ENCODE results near the gene RERE.
"Not testable (repeated sequence)": the region's sequence is repeated elsewhere in the genome, so short reads cannot be mapped to it uniquely, and the experiment has no call there.

Gene RERE

DNA sequence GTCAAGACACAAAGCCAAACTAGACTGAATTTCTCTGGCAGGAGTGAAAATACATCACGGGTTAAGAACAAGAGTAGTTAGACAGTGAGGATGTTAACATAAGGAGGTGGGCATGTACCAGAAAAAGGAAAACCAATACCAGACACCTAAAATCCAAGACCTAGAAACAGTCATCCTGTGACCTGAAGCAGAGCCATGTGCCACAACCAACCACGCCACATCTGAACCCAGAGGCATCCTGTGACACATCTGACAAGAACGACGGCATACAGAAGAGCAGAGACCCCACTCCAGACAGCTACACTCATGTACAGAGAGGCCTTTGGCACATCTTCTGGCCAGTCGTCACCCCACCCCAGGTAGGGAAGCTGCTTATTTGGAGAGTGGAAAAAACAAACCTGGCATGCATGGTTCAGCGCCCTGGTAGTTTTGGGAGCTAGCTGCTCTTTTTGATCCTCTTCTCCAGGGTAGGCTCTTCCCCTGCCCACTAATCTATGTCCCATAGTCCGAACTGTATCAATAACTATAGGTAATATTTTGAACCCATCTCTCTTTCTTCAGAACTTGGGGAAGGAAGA is 427.4 kb downstream of the RERE start:
- no peak for DNase-seq

DNA sequence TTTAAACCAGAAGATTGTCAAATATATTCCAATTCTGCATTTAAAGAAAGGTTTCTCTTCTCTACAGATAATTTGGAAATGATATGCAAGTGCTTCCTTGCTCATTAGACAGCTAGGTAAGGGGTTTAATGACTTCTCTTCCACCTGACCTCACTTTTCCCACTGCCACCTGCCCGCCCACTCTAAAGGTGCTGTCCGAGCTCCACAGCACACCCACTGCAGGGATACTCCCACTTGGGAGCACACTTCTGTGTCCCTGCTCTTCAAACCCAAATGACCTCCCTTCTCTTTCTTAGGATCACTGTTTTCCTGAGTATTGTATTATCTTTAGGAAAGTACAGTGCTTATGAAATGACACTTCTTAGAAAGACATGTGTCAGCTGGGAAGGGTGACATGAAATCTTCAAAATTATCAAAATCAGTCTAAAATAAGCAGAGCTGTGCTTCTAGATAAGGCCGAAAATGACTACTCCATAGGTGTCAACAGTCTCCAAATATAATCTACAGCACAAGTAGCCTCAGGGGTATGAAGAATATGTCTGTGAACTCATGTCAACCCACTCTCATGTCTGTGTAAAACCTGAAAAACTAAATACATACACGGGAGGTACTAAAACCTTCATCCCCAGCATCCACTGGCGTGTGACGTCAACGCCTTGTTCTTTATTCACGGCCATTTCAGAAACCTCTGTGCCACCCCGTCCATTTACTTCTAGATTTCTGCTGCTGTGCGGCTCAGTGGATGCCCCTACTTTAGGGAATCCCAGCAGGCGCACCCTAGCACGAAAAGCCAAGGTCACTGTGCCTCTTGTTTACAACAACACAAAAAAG is 428.5 kb downstream of the RERE start:
- no peak for DNase-seq

DNA sequence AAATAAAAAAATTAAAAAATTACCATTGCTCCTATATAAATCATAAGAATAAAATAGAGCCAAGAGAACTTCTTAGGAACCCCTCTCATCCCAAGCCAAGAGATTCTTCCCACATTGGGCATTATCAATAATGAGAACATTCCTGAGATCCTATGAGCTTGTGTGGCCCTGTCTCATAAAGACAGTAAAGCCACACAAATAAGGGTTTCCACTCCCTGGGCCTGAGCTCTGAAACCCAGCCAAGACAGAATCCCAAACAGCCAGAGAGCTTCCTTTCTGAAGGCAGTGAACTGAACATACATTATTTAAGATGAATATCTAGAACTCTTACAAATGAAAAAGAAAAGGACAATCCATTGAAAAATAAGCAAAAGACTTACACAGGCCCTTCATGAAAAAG is 431.2 kb downstream of the RERE start:
- no peak for DNase-seq

DNA sequence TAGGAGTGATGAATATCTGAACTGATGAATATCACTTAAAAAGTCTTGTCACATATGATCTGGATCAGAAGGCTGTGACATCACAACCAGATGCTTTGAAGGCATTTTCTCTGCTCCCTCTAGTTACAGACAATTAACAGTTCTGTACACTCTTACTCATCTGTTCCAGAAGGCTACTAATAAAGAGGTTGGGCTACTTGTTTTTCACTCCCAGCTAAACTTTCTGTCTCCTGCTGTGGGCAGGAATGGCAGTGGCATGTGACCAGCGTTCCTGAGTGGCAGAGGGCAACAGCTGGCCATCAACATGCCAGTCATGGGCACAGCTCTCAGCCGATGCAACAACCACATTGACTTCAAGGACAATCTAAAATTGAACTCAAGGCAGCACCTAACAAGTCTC is 432.9 kb downstream of the RERE start:
- DNase-seq, result no peak

DNA sequence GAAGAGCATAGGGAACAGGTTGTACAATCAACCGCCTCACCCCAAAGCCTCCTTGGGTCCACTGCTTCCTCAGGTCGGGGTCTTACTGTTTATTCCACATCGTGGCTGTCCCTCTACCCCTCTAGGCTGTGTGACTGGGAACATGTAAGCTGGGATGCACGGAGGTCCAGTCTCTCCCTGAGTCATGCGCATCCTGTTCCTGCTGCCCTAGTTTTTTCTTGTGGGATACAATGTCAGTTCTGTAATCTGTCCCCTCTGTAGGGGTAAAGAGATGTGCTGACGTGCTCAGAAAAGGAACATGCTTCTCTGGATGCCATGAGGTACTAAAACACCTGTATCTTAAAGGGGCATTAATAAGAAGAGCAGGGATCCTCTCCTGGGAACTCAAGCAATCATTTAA is 433.4 kb downstream of the RERE start:
- no peak for DNase-seq

DNA sequence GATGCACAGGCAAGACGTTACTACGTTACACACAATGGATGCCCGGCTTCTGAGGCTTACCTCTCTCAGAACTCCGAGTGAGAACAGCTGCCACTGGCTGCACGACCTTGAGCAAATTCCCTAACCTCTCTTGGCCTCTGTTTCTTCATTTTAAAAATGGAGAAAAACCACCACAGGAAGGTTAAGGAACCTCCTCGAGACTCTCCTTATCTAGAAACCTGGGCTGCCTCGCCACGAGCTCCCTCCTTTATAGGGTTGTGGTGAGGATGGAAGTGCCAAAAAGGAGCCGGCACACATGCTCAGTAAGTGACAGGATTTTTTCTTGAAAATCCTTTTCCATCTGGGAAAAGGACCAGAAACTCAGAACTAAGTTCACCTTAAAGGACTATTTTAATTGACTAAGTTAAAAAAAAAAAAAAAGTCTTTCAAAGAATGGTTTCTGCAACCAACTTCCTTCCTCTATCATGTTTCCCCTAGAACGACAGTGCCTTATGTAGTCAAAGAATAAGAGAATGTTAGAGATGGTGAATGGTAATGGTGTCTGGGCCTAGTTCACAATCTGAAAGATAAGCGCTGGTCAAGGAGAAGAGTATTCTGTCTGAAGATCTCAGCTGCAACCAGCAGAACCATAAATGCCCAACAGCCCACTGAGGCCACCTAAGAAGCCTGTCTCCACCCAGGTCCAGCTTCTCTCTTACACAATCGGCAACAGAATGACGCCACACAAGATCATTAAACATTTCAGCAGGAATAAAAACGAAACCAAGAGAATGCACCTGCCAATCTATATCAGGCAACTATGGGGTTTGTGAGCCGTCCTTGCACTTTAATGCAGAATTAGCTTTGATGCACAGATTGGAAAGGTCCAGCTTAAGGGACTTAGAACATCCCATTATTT is 434.6 kb downstream of the RERE start:
- peak in 1 of 2 donors; percentile 8 for DNase-seq

DNA sequence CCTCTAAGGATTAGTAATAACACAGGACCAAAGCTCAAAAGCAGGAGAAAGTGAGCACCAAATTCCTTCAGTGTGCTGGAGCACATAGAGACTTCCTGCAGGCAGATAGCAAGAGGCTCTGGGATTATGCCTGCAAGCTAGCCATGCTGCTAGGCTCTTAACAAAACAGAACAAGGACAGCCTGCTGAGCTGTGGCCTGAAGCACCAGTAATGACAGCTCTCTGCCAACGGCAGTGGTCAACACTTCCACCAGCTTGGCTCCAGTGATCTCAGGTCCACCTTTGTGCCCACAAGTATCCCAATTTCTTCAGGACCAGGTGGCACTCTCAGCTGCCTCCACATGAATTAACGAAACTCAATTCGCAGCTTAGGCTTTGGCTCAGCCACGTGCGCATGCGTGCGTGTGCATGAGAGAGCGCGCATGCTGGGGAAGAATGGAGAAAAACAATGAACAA is 435.4 kb downstream of the RERE start:
- no peak for DNase-seq

DNA sequence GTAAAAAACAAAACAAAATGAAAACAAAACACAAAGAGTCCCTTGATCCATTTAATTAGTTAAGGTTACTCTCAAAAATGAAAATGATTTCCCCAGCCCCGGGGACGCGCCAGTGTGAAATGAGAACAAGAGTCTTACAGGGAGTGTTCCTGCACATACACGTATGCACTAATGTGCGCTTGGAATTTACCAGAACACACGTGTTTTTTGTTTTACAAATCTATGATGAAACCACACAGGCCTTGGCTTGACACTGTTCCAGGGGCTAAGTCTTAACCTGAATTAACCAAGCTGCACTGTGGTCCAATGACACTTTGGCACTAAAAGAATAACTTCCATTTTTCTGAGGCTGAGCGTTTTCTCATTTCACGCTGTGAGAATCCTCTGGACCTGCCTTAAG is 435.8 kb downstream of the RERE start:
- DNase-seq, result no peak

DNA sequence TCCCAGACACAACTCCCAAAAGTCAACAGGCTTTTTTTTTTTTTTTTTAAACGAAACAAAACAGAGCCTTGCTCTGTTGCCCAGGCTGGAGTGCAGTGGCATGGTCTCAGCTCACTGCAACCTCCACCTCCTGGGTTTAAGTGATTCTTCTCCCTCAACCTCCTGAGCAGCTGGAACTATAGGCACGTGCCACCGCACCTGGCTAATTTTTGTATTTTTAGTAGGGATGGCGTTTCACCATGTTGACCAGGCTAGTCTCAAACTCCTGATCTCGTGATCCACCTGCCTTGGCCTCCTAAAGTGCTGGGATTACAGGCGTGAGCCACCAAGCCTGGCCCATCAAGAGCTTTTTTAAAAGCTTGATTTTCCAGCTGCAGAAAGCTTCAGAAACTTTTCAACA is 437.1 kb downstream of the RERE start:
- DNase-seq, result not testable (repeated sequence)

DNA sequence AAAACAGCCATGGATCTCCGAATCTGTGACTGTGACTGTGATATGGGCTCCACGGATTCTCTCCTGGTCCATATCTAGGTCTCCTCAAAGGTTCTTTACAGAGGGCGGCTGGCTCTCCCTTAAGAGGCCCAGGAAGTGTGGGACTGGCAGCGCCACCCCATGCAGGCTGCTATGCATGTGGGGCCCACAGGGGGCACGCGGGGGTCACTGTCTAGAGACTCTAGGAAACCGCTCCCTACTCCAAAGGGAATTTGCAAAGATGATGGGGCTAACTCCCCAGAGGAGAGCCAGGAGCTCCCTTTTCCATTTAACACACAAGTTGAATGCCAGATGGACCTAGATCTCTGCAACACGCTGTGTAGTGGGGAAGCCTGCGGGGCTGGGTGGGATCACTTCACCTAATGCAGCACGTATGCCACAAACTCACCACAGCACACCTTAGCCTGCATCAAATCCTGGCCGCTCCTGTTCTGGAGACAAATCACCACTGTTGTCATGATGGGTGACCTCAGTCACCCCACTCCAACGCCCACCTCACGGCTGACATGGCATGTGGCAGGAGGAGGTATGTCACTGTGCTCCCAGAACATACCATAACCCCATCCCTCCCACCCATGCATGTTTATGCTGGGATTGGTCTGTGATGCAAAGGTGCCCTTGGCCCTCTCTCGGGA is 437.8 kb downstream of the RERE start:
- no peak for DNase-seq

DNA sequence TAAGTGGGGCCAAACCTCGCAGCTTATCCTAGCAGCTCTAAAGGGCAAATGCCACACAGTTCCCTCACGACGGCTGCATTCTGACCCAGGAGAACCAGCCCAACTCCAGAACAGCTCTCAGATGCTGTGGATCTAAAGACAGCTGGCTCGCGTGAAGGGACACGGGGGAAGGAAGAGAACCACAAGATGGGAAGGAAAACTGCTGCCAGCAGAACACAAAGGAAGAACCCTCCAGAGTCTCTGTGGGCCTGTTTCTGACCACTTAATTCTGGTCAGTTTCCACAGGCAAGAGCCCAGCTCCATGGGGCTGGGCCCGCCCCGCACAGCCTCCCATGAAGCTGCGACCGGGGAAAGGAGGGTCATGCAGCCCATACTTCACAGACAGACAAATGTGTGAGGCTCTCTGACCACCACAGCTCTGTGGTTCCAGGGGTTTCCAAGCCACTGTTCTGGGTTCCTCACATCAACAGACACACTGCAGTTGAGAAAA is 438.4 kb downstream of the RERE start:
- no peak for DNase-seq

DNA sequence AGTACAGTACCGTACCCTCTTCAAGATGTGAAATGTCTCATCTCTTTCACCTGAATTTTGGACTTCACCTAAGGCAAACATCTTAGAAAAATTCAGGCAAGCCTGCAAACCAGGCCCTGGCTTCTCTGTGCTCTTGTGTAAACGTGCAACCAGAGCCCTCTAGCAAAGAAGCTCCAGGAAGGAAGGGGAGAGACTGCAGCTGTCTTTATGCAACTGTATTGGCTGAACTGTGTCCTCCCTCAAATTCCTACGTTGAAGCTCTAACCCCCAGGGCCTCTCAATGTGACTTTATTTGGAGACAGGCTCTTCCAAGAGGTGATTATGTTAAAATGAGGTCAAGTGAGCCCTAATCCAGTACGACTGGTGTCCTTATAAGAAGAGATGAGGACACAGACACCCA is 439.3 kb downstream of the RERE start:
- no peak for DNase-seq

DNA sequence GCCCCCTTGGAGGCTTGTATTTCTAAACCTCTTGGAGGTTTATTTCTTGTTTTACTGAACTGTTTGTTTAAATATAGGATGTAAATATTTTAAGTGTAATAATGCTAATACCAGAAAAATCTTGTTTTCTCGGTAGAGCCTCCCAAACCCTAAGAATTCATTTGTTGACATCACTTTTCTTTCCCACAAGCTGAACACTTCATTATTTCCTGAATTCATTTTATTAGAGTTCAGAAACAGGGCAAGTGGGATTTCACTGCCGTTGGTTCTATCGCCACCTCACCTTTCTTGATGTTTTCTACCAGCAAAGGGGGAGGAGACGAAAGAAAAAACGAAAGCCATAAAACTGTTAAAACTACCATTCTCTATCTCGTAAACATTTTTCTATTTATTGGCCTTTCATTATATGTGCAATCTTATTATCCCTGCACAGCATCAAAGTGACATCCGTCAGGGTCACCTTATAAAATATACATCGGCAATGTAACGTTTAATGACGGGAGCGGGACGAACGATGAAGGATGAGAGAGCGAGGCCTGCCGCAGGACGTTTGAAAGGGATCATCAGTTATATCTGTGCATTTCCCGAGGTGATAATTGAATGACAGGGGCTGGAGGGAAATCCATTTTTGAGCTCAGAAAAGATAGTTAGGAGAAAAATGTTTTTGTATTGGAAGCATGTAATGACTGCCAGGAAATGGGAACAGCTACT is 440.0 kb downstream of the RERE start:
- DNase-seq, result no peak

DNA sequence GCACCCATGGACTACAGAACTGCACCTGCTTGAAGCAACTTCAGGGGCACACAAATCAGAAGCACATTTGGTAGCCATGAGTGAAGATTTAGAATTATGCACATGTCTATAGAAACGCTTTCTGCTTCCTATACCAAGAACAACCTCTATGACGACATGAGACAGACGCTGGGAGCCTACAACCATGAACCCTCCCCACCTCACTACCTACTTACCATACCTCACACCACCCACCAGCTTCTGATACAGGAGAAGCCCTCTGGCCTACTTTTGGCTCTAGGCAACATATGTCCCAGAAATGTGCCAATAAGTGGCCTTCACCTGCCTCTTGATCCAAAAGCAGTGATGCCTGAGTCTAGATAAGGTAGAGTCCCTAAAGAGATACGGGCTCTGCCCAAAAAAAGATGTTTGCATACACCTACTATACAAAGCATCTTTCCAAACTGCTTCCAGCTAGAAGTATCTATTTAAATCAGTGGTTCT is 441.0 kb downstream of the RERE start:
- DNase-seq, result no peak

DNA sequence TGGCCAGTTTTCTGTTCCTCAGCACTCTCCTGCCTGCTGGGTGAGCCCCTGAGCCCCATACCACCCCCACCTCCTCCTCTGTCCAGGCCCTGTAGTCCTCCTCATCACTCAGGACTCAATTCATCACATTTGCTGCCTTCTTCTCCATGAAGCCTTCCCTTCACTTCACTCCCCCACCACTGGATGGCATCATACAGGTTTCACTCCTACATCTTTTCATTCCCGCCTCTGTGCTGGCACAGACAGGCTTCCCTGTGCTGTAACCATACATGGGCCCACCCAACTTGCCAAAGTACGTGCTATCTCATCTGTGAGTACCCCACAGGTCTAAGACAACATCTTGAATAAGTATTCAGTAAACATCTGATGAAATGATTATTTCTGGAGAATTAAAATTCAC is 442.6 kb downstream of the RERE start:
- peak in 1 of 2 donors; percentile 27 for DNase-seq

DNA sequence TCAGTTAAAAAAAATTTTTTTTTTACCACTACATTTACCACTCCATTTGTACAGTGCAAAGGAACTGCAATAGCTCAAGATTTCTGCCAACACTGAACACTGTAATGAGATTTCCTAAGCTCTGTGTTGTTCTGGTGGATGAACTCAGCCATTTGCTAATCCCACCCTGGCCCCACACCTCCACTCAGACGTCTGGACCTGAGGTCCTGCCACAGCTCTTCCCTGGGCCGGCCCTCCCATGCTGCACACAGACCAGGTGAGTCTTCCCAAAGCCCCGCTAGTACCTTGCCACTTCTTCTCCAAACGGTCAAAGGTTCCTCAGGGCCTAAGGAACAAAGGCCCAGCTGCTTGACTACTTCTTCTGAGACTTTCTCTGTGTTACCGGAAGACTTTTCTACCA is 443.1 kb downstream of the RERE start:
- DNase-seq, result no peak

DNA sequence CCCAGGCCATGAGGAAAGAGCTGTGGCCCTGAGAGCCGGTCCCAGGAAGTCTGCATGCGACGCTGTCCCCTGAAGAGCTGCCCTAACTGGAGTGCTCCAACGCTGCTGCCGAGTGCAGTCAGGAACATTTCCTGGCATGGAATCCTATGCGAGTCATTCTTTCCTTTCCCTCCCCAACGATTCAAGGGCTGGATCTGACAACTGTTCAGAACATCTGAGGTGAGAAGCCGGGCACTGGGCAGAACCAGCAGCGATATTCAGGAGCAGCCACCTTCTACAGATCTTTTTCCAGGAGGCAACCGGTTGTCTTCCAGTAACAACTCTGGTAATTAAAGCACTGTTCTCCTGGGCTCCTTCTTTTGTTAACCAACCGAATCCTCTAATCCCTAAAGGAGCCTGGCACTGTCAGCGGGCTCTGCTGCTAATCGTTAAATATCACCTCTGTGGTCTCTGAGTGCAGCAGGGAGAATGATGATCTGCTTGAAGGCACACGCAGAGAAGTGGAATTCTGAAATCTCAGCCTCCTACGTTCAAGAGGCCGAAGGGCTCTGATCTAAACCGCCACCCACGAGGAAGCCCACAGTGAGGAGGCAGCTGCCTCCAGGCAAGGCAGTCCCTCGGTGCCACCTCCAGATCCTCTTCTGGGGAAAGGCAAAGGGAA is 443.7 kb downstream of the RERE start:
- DNase-seq, result no peak

DNA sequence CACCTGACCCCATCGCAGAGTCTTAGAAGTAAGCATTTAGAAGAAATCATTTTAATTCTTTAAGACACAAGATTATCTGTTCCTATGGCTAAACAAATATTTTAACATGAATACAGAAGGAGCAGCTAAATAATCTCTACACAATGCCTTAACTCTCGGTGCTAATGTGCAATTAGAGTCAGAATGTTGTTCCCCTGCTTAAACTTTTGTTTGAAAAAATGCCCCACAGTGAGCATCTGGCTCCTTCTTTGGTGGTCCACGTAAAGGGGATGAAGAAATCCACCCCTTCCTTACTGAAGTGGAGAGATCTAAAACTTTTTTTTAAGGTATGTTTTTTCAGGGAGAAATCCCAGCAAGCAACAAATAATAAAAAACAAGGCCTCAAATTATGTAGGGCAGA is 444.3 kb downstream of the RERE start:
- no peak for DNase-seq

DNA sequence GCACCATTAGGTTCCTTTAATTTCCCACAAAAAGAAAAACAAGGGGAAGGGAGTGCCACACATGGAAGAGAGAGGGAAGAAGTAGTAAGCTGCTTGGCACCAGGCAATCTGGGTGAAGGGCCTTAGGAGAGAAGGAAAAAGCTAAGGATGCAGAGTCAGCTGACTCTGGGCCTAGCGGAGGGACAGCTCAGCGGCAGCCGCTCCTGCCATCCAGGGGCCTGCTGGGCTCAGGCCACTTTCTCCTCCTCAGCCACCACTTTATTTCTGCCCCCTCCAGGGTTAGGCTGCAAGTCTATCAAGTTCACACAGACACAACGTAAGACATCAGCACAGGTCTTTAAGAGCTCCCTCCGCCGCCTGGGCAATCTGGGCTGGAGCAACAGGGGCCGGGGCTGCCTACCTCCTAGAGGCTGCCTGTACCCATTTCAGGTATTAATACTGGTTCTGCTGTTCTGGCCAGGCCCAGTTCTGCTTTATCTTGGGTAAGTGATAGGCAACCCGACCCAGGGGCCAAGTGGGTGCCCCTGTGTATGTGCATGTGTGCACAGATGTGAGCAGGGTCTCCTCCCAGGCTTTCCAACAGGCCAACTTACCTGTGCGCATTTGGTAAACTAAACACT is 446.0 kb downstream of the RERE start:
- no peak for DNase-seq

DNA sequence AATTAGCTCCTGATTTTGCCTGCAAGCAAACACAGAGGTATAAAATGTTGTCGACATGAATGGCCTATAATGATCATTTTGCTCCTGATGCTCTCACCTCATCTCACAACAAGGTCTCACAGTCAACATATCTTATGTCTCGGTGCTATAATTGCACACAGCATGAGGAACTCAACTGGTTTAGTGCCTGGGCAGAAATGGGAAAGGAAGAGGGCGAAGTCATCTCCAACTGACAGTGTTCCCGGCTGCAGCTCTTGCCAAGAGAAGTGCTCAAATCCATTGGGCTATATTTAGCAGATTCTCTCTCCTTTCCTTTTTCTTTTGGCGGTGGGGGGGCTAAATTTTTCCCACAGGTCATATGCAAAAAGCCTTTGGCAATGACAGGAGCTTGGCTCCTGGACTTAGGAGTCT is 446.5 kb downstream of the RERE start:
- no peak for DNase-seq
